RWPE1 (cell line): ENCODE measurements around the gene OR52B6.
"Not testable (repeated sequence)": the region's sequence is repeated elsewhere in the genome, so short reads cannot be mapped to it uniquely, and the experiment has no call there.

ENCODE experiments used
- CTCF ChIA-PET: fragments of 350-600 bp; sonication (Branson Sonifier 250); formaldehyde crosslinking; extraction: SDS; loops from one replicate; lab custom pipeline; 2021; lab: Yijun Ruan, JAX
- POLR2A ChIA-PET: fragments of 400-600 bp; formaldehyde crosslinking; extraction: SDS; loops from one replicate; lab custom pipeline; 2020; ENCODE audit warnings: antibody characterized with exemption; ENCODE audit not compliant: low non-redundant PET; lab: Yijun Ruan, JAX
- DNase-seq: peaks from one replicate; pipeline ENCODE4 v3.0.0; 2012; ENCODE audit warnings: low spot score
- H3K27ac ChIP-seq: fragments of 450-650 bp; 2 replicates; pipeline ENCODE4 v1.5.1; 2017
- TF ChIP-seq, protein P1 (sequence below): fragments of 450-650 bp; conservative IDR thresholded peaks from 2 replicates; pipeline ENCODE4 v1.5.1; 2017; ENCODE audit warnings: low read depth, mild to moderate bottlenecking

OR52B6 gene

GRCh38 chr11:5564259-5565019, 16.2 kb upstream of the OR52B6 start:
- ChIA-PET POLR2A (no interaction called here), CTCF (no interaction called here)
- H3K27ac ChIP-seq = no peak overlapping the region
- TF ChIP-seq, protein P1, sequence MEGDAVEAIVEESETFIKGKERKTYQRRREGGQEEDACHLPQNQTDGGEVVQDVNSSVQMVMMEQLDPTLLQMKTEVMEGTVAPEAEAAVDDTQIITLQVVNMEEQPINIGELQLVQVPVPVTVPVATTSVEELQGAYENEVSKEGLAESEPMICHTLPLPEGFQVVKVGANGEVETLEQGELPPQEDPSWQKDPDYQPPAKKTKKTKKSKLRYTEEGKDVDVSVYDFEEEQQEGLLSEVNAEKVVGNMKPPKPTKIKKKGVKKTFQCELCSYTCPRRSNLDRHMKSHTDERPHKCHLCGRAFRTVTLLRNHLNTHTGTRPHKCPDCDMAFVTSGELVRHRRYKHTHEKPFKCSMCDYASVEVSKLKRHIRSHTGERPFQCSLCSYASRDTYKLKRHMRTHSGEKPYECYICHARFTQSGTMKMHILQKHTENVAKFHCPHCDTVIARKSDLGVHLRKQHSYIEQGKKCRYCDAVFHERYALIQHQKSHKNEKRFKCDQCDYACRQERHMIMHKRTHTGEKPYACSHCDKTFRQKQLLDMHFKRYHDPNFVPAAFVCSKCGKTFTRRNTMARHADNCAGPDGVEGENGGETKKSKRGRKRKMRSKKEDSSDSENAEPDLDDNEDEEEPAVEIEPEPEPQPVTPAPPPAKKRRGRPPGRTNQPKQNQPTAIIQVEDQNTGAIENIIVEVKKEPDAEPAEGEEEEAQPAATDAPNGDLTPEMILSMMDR = no peak
- peak; percentile 4 for DNase-seq

- H3K27ac ChIP-seq = no peak overlapping the region
- POLR2A ChIA-PET = no interaction called here
- CTCF ChIA-PET = no interaction called here
- DNase-seq = no peak
- TF ChIP-seq, protein P1 = no peak
These were observed 6.0 kb upstream of the OR52B6 start for GRCh38 chr11:5574654-5575053.

DNA sequence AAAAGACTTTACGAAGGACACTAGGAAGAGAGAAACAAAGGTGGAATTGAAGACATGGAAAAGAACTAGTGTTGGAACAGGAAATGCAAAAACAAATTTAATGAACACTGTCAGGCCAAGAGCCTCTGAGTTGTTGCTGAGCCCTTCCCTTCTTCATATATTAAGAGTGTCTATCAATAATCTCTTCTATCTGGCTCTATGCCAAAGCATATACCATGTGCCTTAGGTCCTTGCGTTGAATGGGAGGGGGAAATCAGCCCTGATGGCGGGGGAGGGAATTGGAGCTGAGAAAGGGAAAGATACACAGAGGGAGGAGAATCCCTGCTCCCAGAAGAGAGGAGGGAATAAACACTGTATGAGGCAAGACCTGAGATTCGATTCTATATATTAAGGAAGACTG, 5.5 kb upstream of the OR52B6 start:
- POLR2A ChIA-PET = no interaction called here
- TF ChIP-seq, protein P1 = no peak
- no peak overlapping the region for H3K27ac ChIP-seq
- CTCF ChIA-PET = no interaction called here
- no peak for DNase-seq

GRCh38 chr11:5577101-5577500, 3.6 kb upstream of the OR52B6 start:
- TF ChIP-seq, protein P1 = no peak
- no peak for DNase-seq
- POLR2A ChIA-PET = no interaction called here
- H3K27ac ChIP-seq = no peak overlapping the region
- CTCF ChIA-PET = interaction anchor here (0.7 kb wide), 1 partner anchor 8 kb away, joined by 3 read pairs; no protein-coding TSS in a partner anchor

DNA sequence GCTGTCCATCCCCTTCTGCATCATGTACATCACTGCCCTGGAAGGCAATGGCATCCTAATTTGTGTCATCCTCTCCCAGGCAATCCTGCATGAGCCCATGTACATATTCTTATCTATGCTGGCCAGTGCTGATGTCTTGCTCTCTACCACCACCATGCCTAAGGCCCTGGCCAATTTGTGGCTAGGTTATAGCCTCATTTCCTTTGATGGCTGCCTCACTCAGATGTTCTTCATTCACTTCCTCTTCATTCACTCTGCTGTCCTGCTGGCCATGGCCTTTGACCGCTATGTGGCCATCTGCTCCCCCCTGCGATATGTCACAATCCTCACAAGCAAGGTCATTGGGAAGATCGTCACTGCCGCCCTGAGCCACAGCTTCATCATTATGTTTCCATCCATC, 337 bp downstream of the OR52B6 start:
- TF ChIP-seq, protein P1 = no peak
- no peak overlapping the region for H3K27ac ChIP-seq
- no peak for DNase-seq
- CTCF ChIA-PET = no interaction called here
- POLR2A ChIA-PET = no interaction called here

- DNase-seq, H3K27ac ChIP-seq, POLR2A ChIA-PET, CTCF ChIA-PET: not testable (repeated sequence)
These were observed 3.8 kb downstream of the OR52B6 start for GRCh38 chr11:5584458-5584857.

DNA sequence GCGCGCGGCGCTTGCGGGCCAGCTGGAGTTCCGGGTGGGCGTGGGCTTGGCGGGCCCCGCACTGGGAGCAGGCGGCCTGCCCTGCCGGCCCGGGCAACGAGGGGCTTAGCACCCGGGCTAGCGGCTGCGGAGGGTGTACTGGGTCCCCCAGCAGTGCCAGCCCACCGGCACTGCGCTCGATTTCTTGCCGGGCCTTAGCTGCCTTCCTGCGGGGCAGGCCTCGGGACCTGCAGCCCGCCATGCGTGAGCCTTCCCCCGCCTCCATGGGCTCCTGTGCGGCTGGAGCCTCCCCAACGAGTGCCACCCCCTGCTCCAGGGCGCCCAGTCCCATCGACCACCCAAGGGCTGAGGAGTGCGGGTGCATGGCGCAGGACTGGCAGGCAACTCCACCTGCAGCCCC, 9.2 kb downstream of the OR52B6 start:
- DNase-seq, H3K27ac ChIP-seq, POLR2A ChIA-PET, CTCF ChIA-PET: not testable (repeated sequence)
